DOHH2 (cell line): ENCODE measurements around the gene CUEDC1.

Experiments used
- H3F3A ChIP-seq: fragments of 200-600 bp; sonication (generic), shearing (Covaris generic); 2 replicates; pipeline ENCODE4 v1.6.0; 2016; ENCODE audit warnings: antibody characterized with exemption, mild to moderate bottlenecking; ENCODE audit not compliant: control insufficient read depth, insufficient read depth
- H3K27ac ChIP-seq: fragments of 200-600 bp; sonication (generic); 2 replicates; pipeline ENCODE4 v1.5.1; 2014; ENCODE audit warnings: low read depth, mild to moderate bottlenecking, low read length, moderate library complexity
- H3K27me3 ChIP-seq: fragments of 200-600 bp; sonication (generic); 2 replicates; pipeline ENCODE4 v1.6.1; 2014; ENCODE audit warnings: mild to moderate bottlenecking, low read length, mixed read lengths; ENCODE audit not compliant: control insufficient read depth
- H3K36me3 ChIP-seq: fragments of 200-600 bp; sonication (generic); 2 replicates; pipeline ENCODE4 v1.6.1; 2014; ENCODE audit warnings: mild to moderate bottlenecking, low read length, moderate library complexity, mixed read lengths; ENCODE audit not compliant: control insufficient read depth
- H3K4me1 ChIP-seq: fragments of 200-600 bp; sonication (generic); 2 replicates; pipeline ENCODE4 v1.6.1; 2014; ENCODE audit warnings: mild to moderate bottlenecking, low read length, mixed read lengths; ENCODE audit not compliant: control insufficient read depth
- H3K4me2 ChIP-seq: fragments of 200-600 bp; sonication (generic); 2 replicates; pipeline ENCODE4 v1.6.0; 2014; ENCODE audit warnings: mild to moderate bottlenecking, low read length, moderate library complexity
- H3K4me3 ChIP-seq: fragments of 200-600 bp; sonication (generic); 2 replicates; pipeline ENCODE4 v1.5.1; 2014; ENCODE audit warnings: mild to moderate bottlenecking, low read length, mixed read lengths
- H3K79me2 ChIP-seq: fragments of 200-600 bp; sonication (generic); 2 replicates; pipeline ENCODE4 v1.6.1; 2014; ENCODE audit warnings: mild to moderate bottlenecking, low read length, mixed read lengths; ENCODE audit not compliant: control insufficient read depth
- H3K9me2 ChIP-seq: fragments of 200-600 bp; sonication (generic); replicated peaks from 2 replicates; pipeline ENCODE4 v1.6.1; 2014; ENCODE audit warnings: mild to moderate bottlenecking, low read length, mixed read lengths; ENCODE audit not compliant: control insufficient read depth
- H3K9me3 ChIP-seq: fragments of 200-600 bp; sonication (generic); 2 replicates; pipeline ENCODE4 v1.6.1; 2014; ENCODE audit warnings: antibody characterized with exemption, low read length, mixed read lengths; ENCODE audit not compliant: control insufficient read depth, insufficient read depth
- H4K20me1 ChIP-seq: fragments of 200-600 bp; sonication (generic); 2 replicates; pipeline ENCODE4 v1.6.0; 2014; ENCODE audit warnings: low read depth, mild to moderate bottlenecking, antibody characterized with exemption, low read length, moderate library complexity; ENCODE audit not compliant: control insufficient read depth, insufficient read depth
- EZH2phosphoT487 ChIP-seq: fragments of 200-600 bp; sonication (generic); IDR thresholded peaks from 2 replicates; pipeline ENCODE4 v1.6.1; 2017; ENCODE audit warnings: borderline replicate concordance, mild to moderate bottlenecking, antibody characterized with exemption, low read length, moderate library complexity, mixed read lengths
- TF ChIP-seq, protein P1 (sequence below): fragments of 200-600 bp; sonication (generic); IDR thresholded peaks from one replicate; pipeline ENCODE4 v1.5.1; 2014; ENCODE audit warnings: antibody characterized with exemption, mild to moderate bottlenecking, low read depth, low read length; ENCODE audit not compliant: poor library complexity, severe bottlenecking

Gene CUEDC1

DNA sequence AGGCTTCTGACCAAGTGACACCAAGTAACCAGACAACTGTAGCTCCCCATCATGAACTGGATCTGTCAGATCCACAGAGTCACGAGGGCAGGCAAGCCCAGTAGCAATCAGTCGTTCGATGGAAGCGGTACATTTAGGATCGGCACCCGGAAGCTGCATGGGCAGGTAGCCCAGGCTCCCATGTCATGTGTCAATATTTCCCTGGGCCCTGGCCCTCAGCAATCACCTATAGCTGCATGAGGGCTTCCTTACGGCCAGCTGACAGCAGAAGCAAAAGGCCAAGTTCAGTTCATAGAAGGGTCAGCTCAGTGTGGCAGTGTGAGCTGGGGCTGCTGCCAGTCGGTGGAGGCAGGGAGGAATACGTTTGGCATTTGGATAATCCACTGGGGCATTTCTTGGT is 137.1 kb downstream of the CUEDC1 start:
- Histone ChIP-seq H3K27ac (no peak overlapping the region), H3K79me2 (no peaks in the 10 kb centered on the region), H3K4me2 (no peak overlapping the region), H3K9me2 (no peaks in the 10 kb centered on the region), H3K36me3 (no peaks in the 10 kb centered on the region), H3K4me3 (no peak overlapping the region), H4K20me1 (no peaks in the 10 kb centered on the region), H3K27me3 (peaks cover 31% of the 10 kb centered on the region), H3K9me3 (no peaks in the 10 kb centered on the region), H3F3A (no peaks in the 10 kb centered on the region), H3K4me1 (no peaks in the 10 kb centered on the region)
- TF ChIP-seq EZH2phosphoT487, result no peak
- TF ChIP-seq, protein P1, sequence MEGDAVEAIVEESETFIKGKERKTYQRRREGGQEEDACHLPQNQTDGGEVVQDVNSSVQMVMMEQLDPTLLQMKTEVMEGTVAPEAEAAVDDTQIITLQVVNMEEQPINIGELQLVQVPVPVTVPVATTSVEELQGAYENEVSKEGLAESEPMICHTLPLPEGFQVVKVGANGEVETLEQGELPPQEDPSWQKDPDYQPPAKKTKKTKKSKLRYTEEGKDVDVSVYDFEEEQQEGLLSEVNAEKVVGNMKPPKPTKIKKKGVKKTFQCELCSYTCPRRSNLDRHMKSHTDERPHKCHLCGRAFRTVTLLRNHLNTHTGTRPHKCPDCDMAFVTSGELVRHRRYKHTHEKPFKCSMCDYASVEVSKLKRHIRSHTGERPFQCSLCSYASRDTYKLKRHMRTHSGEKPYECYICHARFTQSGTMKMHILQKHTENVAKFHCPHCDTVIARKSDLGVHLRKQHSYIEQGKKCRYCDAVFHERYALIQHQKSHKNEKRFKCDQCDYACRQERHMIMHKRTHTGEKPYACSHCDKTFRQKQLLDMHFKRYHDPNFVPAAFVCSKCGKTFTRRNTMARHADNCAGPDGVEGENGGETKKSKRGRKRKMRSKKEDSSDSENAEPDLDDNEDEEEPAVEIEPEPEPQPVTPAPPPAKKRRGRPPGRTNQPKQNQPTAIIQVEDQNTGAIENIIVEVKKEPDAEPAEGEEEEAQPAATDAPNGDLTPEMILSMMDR, result no peak

DNA sequence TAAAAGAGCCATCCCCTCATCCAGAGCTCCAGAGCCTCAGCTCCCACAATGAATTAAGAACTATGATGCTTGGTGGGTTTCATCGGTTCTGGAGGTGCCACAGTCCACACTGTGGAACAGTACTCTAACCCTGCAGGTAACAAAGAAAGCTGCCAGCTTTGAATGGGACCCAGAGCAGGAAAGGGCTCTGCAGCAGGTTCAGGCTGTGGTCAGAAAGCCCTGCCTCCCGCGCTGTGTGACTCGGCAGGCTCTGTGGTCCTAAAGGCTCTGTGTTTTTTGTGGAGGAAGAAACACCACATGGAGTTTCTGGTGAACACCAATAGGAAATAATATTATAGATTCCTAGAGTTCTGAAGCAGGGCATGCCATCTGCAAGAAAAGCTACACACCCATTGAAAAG is 137.9 kb downstream of the CUEDC1 start:
- no peaks in the 10 kb centered on the region for H3K9me3 ChIP-seq
- H3K4me1 ChIP-seq, result peaks cover under 1% of the 10 kb centered on the region
- TF ChIP-seq, protein P1, result no peak
- no peak for TF ChIP-seq EZH2phosphoT487
- no peaks in the 10 kb centered on the region for H4K20me1 ChIP-seq
- H3K36me3 ChIP-seq, result no peaks in the 10 kb centered on the region
- no peaks in the 10 kb centered on the region for H3F3A ChIP-seq
- peaks cover 31% of the 10 kb centered on the region for H3K27me3 ChIP-seq
- H3K9me2 ChIP-seq, result no peaks in the 10 kb centered on the region
- no peak overlapping the region for H3K4me3 ChIP-seq
- no peaks in the 10 kb centered on the region for H3K79me2 ChIP-seq
- H3K4me2 ChIP-seq, result no peak overlapping the region
- H3K27ac ChIP-seq, result no peak overlapping the region

DNA sequence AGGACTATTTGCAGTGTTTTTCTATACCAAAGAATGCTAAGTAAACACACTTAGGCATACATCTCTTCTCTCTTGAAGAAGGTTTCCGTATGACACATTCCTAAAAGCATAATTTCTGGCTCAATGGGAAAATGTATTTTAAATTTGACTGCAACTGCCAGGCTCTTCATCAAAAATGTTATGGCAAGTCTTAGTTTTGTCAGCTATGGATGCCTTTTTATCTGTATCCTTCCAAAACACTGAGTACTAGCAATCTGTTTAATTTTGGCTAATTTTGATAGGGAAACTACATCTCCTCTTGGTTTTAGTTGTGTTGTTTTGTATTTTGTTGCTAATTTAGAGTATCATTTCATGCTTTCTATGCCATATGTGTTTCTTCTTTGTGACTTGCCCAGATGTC is 140.8 kb downstream of the CUEDC1 start:
- Histone ChIP-seq H3K9me3 (no peaks in the 10 kb centered on the region), H3K9me2 (no peaks in the 10 kb centered on the region), H3K4me1 (peaks cover 21% of the 10 kb centered on the region), H3K27ac (no peak overlapping the region), H3K27me3 (peaks cover 47% of the 10 kb centered on the region), H3K79me2 (no peaks in the 10 kb centered on the region), H3F3A (no peaks in the 10 kb centered on the region), H3K4me3 (no peak overlapping the region), H3K4me2 (no peak overlapping the region), H4K20me1 (no peaks in the 10 kb centered on the region), H3K36me3 (no peaks in the 10 kb centered on the region)
- no peak for TF ChIP-seq EZH2phosphoT487
- TF ChIP-seq, protein P1, result no peak
